CD4-positive, alpha-beta T cell (primary cell): ENCODE data around the gene GKN2. TPM values are rescaled to one million over a fixed set of nuclear protein-coding genes. Genes with fewer than 3 reads are reported as not detected.

Source experiments
- ATAC-seq: fragments of 200-7000 bp; cut with Tn5 transposase; one replicate; pipeline ENCODE4 v1.10.0; 2022; ENCODE audit warnings: mild to moderate bottlenecking; ENCODE audit not compliant: poor library complexity
- CTCF ChIA-PET: fragments of 350-600 bp; sonication (Branson Sonifier 250); formaldehyde crosslinking; loops from one replicate; lab custom pipeline; 2021; ENCODE audit warnings: antibody characterized with exemption, inconsistent platforms; lab: Charles Lee
- POLR2A ChIA-PET: fragments of 350-600 bp; sonication (Branson Sonifier 250); formaldehyde crosslinking; loops from one replicate; lab custom pipeline; 2021; ENCODE audit warnings: antibody characterized with exemption, inconsistent platforms; lab: Charles Lee
- DNase-seq, 14 experiments: peaks; one replicate each; pipeline ENCODE4 v3.0.0-alpha.2; 2013 to 2020; ENCODE audit warnings: mixed read lengths in 2 of 14
- H3K27ac ChIP-seq, 2 donors: one replicate each; pipeline versions ENCODE4 v1.5.1 to v1.7.0; 2013; ENCODE audit warnings: low read length in 2 of 2, low read depth in 1 of 2, mild to moderate bottlenecking in 1 of 2
- H3K27me3 ChIP-seq, 2 experiments: 1 replicate in 1 of 2; 2 replicates in 1 of 2; pipeline versions ENCODE4 v1.6.1 to v1.7.0; 2013; ENCODE audit warnings: low read length in 2 of 2, control low read depth in 1 of 2, mild to moderate bottlenecking in 1 of 2, moderate library complexity in 1 of 2; ENCODE audit not compliant: insufficient read depth in 2 of 2, control insufficient read depth in 1 of 2
- H3K36me3 ChIP-seq: one replicate; pipeline ENCODE4 v1.6.1; 2013; ENCODE audit warnings: low read length, control low read depth; ENCODE audit not compliant: insufficient read depth
- H3K4me1 ChIP-seq: one replicate; pipeline ENCODE4 v1.6.1; 2013; ENCODE audit warnings: low read length, control low read depth; ENCODE audit not compliant: insufficient read depth
- H3K4me3 ChIP-seq: one replicate; pipeline ENCODE4 v1.5.1; 2013; ENCODE audit warnings: mild to moderate bottlenecking, low read length, moderate library complexity
- H3K9me3 ChIP-seq, 2 experiments: 1 replicate in 1 of 2; 2 replicates in 1 of 2; pipeline versions ENCODE4 v1.6.1 to v1.7.0; 2013; ENCODE audit warnings: low read length in 2 of 2, mild to moderate bottlenecking in 2 of 2, control low read depth in 1 of 2, moderate library complexity in 1 of 2; ENCODE audit not compliant: control insufficient read depth in 1 of 2, insufficient read depth in 1 of 2
- H3K27ac Mint-ChIP-seq: one replicate; pipeline ENCODE4 v1.8.0; 2020; ENCODE audit warnings: mixed read lengths
- H3K27me3 Mint-ChIP-seq: one replicate; pipeline ENCODE4 v1.8.0; 2021; ENCODE audit warnings: mixed read lengths
- H3K36me3 Mint-ChIP-seq: one replicate; pipeline ENCODE4 v1.8.0; 2021; ENCODE audit warnings: low read depth, mixed read lengths
- H3K4me1 Mint-ChIP-seq: one replicate; pipeline ENCODE4 v1.8.0; 2021; ENCODE audit warnings: low read depth, mixed read lengths
- H3K4me3 Mint-ChIP-seq: one replicate; pipeline ENCODE4 v1.8.0; 2020; ENCODE audit warnings: mild to moderate bottlenecking, mixed read lengths
- H3K9me3 Mint-ChIP-seq: one replicate; pipeline ENCODE4 v1.8.0; 2020; ENCODE audit warnings: mixed read lengths
- CTCF ChIP-seq: fragments of 200-600 bp; IDR thresholded peaks from one replicate; pipeline ENCODE4 v1.8.0; 2022; ENCODE audit warnings: antibody characterized with exemption, mild to moderate bottlenecking
- intact Hi-C, 2 experiments: fragments of 100-400 bp; cut with DNase I in 1 of 2; cut with micrococcal nuclease in 1 of 2; formaldehyde crosslinking; loops; one replicate each; pipeline versions ENCODE4 v1.15.1 to v1.9.0; 2023 to 2025; cut with DNase I, micrococcal nuclease
- total RNA-seq, 174 experiments: library from RNA in 2 of 174; stranded (reverse) in 2 of 174; gene quantifications; one replicate each; pipeline ENCODE4 v1.2.3 and lab custom pipeline; 2021 to 2026

Gene GKN2
- total RNA-seq, 2 experiments from 2014 or later, result not detected

GRCh38 chr2:68916226-68916625 lies 36.5 kb downstream of the GKN2 start:
- H3K27ac ChIP-seq, result no peak overlapping the region

GRCh38 chr2:68915393-68915792 lies 37.3 kb downstream of the GKN2 start:
- H3K27ac ChIP-seq, result no peak overlapping the region
- no peaks in the 10 kb centered on the region for H3K36me3 Mint-ChIP-seq
- H3K27me3 ChIP-seq, result no peaks in the 10 kb centered on the region
- peaks cover 25% of the 10 kb centered on the region for H3K4me1 ChIP-seq
- TF ChIP-seq CTCF, result no peak
- peaks cover 2% of the 10 kb centered on the region for H3K4me1 Mint-ChIP-seq
- H3K9me3 Mint-ChIP-seq, result no peaks in the 10 kb centered on the region
- no peaks in the 10 kb centered on the region for H3K9me3 ChIP-seq
- ATAC-seq, result no peak
- no peak overlapping the region for H3K4me3 ChIP-seq
- no peak overlapping the region for H3K27ac Mint-ChIP-seq
- CTCF ChIA-PET, result no interaction called here
- no peaks in the 10 kb centered on the region for H3K36me3 ChIP-seq
- no peak for DNase-seq
- intact Hi-C loops, result no loop called here
- no peaks in the 10 kb centered on the region for H3K27me3 Mint-ChIP-seq
- POLR2A ChIA-PET, result no interaction called here
- H3K4me3 Mint-ChIP-seq, result no peak overlapping the region

More at GRCh38 chr2:68916226-68916625, 36.5 kb downstream of the GKN2 start:
- Mint-ChIP-seq H3K27me3 (no peaks in the 10 kb centered on the region), H3K9me3 (no peaks in the 10 kb centered on the region), H3K27ac (no peak overlapping the region), H3K36me3 (no peaks in the 10 kb centered on the region), H3K4me1 (no peaks in the 10 kb centered on the region), H3K4me3 (no peak overlapping the region)
- DNase-seq (no peak), ATAC-seq (no peak)
- intact Hi-C loops, result no loop called here
- Histone ChIP-seq H3K4me3 (no peak overlapping the region), H3K4me1 (peaks cover 23% of the 10 kb centered on the region), H3K36me3 (no peaks in the 10 kb centered on the region), H3K27me3 (no peaks in the 10 kb centered on the region), H3K9me3 (no peaks in the 10 kb centered on the region)
- CTCF ChIA-PET, result no interaction called here
- POLR2A ChIA-PET, result no interaction called here
- TF ChIP-seq CTCF, result no peak

GRCh38 chr2:68913359-68913758 lies 39.3 kb downstream of the GKN2 start:
- DNase-seq (no peak), ATAC-seq (no peak)
- H3K27me3 ChIP-seq, result no peaks in the 10 kb centered on the region
- no peak overlapping the region for H3K27ac Mint-ChIP-seq
- no peak for TF ChIP-seq CTCF
- no peaks in the 10 kb centered on the region for H3K9me3 Mint-ChIP-seq
- no peaks in the 10 kb centered on the region for H3K36me3 Mint-ChIP-seq
- no peak overlapping the region for H3K27ac ChIP-seq
- peaks cover 44% of the 10 kb centered on the region for H3K4me1 ChIP-seq
- ChIA-PET CTCF (interaction anchor here (1.0 kb wide), 1 partner anchor 30 kb away, joined by 3 read pairs; no protein-coding TSS in a partner anchor), POLR2A (interaction anchor here (0.9 kb wide), 1 partner anchor 45 kb away, joined by 3 read pairs; no protein-coding TSS in a partner anchor)
- peaks cover 20% of the 10 kb centered on the region for H3K4me1 Mint-ChIP-seq
- H3K36me3 ChIP-seq, result no peaks in the 10 kb centered on the region
- no peaks in the 10 kb centered on the region for H3K9me3 ChIP-seq
- no peak overlapping the region for H3K4me3 ChIP-seq
- intact Hi-C loops, result no loop called here
- H3K4me3 Mint-ChIP-seq, result no peak overlapping the region
- H3K27me3 Mint-ChIP-seq, result no peaks in the 10 kb centered on the region
